ENCODE data around the gene HEATR9.

DNA sequence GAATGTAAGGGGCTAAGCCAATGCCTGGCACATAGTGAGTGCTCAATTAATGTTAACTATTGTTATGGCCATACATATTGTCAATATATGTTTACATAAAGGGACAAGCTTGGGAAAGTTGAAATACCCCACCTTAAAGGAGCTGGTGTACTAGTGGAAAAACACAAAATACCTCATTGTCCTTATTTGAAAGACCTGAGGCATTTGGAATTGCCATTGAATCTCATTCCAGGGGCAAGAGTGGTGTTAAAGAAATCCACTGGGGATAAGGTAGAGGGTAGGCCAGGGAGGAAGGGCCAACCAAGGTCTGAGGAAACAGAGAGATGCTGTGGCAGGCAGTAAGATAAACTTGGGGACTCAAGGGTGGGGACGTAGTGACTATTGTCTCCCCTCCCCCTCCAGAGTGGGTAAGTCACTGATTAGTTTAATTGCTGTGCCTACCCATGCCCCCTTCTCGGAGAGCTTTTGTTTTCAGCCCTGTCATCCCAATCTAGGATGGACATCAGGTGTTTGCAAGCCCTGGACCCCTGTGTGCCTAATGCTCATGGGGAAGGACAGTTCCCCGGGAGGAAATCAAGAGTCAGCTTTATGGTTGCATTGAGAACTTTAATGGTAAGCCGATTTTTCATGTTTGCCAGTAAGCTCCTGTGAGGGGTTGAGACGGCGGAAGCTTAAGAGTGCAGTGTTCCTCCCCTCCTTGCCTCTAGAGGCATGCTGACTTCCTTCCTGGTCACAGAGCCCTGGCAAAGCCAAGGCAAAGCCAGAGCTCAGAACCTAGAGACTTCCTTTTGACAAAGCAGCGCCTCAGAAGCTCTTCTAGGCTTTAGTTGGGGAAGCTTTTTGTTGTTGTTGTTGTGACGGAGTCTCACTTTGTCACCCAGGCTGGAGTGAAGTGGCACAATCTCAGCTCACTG lies 2.5 kb upstream of the HEATR9 start:
- TF ChIP-seq, protein P1, sequence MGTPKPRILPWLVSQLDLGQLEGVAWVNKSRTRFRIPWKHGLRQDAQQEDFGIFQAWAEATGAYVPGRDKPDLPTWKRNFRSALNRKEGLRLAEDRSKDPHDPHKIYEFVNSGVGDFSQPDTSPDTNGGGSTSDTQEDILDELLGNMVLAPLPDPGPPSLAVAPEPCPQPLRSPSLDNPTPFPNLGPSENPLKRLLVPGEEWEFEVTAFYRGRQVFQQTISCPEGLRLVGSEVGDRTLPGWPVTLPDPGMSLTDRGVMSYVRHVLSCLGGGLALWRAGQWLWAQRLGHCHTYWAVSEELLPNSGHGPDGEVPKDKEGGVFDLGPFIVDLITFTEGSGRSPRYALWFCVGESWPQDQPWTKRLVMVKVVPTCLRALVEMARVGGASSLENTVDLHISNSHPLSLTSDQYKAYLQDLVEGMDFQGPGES (IDR thresholded peaks at IDR 0.05; ENCODE audit: low read depth, low read length), result no peak
- TF ChIP-seq TEAD4 (IDR thresholded peaks at IDR 0.05; ENCODE audit: borderline replicate concordance, insufficient read depth) (no peak), CTCF (IDR thresholded peaks at IDR 0.05) (no peak)
